BLaER1 treated with 17β-estradiol and CSF1 and Interleukin-3, amounts not matched to agents 10 nM and 100 nM (cell line): ENCODE results near the gene GREM2.
A peak's percentile ranks its signal among the peaks of the same experiment; 100 is the strongest.

Experiments
- H3K27ac ChIP-seq, 11 experiments: shearing (Covaris generic); formaldehyde crosslinking; 2 replicates each; pipeline ENCODE4 v1.8.1; 2022
- H3K27me3 ChIP-seq, 11 experiments: shearing (Covaris generic); formaldehyde crosslinking; 2 replicates each; pipeline ENCODE4 v1.8.1; 2022
- H3K36me3 ChIP-seq, 11 experiments: shearing (Covaris generic); formaldehyde crosslinking; 2 replicates each; pipeline ENCODE4 v1.8.1; 2022
- H3K4me1 ChIP-seq, 10 experiments: shearing (Covaris generic); formaldehyde crosslinking; 2 replicates each; pipeline ENCODE4 v1.8.1; 2022
- H3K4me2 ChIP-seq, 11 experiments: shearing (Covaris generic); formaldehyde crosslinking; 2 replicates each; pipeline ENCODE4 v1.8.1; 2022
- H3K4me3 ChIP-seq, 10 experiments: shearing (Covaris generic); formaldehyde crosslinking; 2 replicates each; pipeline ENCODE4 v1.8.1; 2022
- H3K9ac ChIP-seq, 11 experiments: shearing (Covaris generic); formaldehyde crosslinking; 2 replicates each; pipeline ENCODE4 v1.8.1; 2022
- H3K9me3 ChIP-seq, 11 experiments: shearing (Covaris generic); formaldehyde crosslinking; replicated peaks in 1 of 11; 2 replicates each; pipeline ENCODE4 v1.8.1; 2022
- H4K20me1 ChIP-seq, 11 experiments: shearing (Covaris generic); formaldehyde crosslinking; 2 replicates each; pipeline ENCODE4 v1.8.1; 2022
- Cebpa-rat ChIP-seq, 11 experiments: shearing (Covaris generic); IDR thresholded peaks; 2 replicates each; pipeline ENCODE4 v1.8.1; 2022

Gene GREM2

DNA sequence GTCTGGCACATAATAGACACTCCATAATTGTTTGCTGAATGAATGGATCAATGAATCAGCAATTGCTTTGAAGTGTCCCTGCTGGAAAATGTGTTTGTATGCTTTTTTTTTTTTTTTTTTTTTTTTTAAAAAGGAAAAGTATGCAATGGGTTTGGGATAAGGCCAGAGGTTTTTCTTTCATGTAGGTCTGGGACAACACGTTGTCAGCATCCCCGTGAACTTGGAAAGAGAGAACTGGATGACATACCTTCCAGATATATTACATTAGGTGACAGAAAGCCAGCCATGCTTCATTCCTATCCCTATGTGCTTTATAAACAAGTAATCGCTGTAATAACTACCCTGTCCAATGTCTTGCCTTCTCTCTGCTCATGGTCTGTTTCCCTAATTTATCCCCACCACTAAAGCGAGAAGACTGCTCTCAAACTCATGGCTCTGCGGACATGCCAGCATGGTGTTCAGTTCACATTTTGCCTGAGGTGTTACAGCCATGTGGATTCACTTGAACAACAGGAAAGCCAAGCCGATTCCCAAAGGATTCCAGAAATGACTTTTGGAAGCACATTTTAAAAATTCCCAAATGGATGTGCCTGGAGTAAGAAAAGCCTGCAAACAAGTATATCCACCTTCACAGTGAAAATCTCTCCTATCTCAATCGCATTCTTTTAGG is 34.8 kb upstream of the GREM2 start:
- Histone ChIP-seq H3K27ac (no peak overlapping the region), H3K27me3 (no peaks in the 10 kb centered on the region), H3K4me2 (no peak overlapping the region), H3K36me3 (no peaks in the 10 kb centered on the region), H4K20me1 (no peaks in the 10 kb centered on the region), H3K9ac (no peak overlapping the region), H3K9me3 (no peaks in the 10 kb centered on the region), H3K4me3 (no peak overlapping the region), H3K4me1 (no peaks in the 10 kb centered on the region)
- no peak for TF ChIP-seq Cebpa-rat (IDR thresholded peaks at IDR 0.05)

DNA sequence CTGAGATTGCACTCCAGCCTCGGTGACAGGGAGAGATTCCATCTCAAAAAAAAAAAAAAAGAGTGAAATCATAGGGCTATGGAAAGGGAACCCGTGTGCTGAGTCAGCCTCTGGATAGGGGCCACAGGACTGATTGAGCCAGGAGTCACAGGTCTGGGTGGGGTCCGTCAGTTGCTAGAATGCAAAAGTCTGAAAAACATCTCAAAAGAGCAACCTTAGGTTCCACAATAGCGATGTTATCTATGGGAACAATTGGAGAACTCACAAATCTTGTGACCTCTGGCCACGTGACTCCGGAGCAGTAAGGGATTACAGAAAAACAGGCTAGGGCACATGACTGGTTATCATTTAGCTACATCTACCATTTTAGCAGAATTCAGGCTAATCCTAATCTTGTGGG is 32.8 kb upstream of the GREM2 start:
- Histone ChIP-seq H3K4me3 (no peak overlapping the region), H3K27me3 (no peaks in the 10 kb centered on the region), H3K9ac (no peak overlapping the region), H3K9me3 (no peaks in the 10 kb centered on the region), H3K4me1 (no peaks in the 10 kb centered on the region), H3K36me3 (no peaks in the 10 kb centered on the region), H3K27ac (no peak overlapping the region), H4K20me1 (no peaks in the 10 kb centered on the region), H3K4me2 (no peak overlapping the region)
- TF ChIP-seq Cebpa-rat (IDR thresholded peaks at IDR 0.05) = no peak

DNA sequence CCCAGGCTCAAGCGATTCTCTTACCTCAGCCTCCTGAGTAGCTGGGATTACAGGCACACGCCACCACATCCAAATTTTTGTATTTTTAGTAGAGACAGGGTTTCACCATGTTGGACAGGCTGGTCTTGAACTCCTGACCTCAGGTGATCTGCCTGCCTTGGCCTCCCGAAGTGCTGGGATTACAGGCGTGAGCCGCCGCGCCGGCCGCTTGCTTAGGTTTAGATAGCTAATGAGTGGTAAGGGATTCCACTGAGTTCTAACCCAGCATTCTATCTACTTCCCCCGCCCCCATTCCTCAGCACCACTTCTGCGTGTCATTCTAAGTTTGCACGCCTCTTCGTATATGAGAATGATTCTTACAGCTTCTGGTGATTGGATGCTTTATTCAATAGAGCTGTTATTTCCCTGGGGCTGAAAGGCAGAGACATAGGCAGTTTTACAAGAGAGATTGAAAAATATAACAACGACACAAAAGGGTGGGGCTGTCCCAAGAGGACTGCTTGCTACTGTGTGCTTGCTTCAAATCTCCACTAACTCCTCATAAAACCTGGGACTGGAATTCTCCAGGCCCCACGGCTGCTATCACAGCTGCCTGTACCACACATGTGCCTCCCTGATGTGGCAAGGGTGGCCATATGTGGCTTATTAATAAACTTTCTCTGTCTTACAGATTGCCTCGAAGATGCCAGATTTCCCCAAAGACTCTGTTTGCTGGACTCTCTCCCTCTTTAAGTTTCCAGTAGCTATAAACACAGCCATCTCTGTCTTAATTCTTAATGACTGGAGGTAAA is 23.7 kb upstream of the GREM2 start:
- no peak for TF ChIP-seq Cebpa-rat (IDR thresholded peaks at IDR 0.05)
- H3K4me1 ChIP-seq = peaks cover 0 to 7% (median 0%) of the 10 kb centered on the region in 10 experiments; a peak in 1 of 20 replicates
- no peak overlapping the region for H3K4me2 ChIP-seq
- H3K9ac ChIP-seq = no peak overlapping the region
- H3K4me3 ChIP-seq = no peak overlapping the region
- H3K9me3 ChIP-seq = peaks cover 5 to 20% (median 13%) of the 10 kb centered on the region in 11 experiments; a peak in 14 of 22 replicates
- H3K27me3 ChIP-seq = no peaks in the 10 kb centered on the region
- H3K36me3 ChIP-seq = no peaks in the 10 kb centered on the region
- H3K27ac ChIP-seq = no peak overlapping the region
- H4K20me1 ChIP-seq = no peaks in the 10 kb centered on the region

DNA sequence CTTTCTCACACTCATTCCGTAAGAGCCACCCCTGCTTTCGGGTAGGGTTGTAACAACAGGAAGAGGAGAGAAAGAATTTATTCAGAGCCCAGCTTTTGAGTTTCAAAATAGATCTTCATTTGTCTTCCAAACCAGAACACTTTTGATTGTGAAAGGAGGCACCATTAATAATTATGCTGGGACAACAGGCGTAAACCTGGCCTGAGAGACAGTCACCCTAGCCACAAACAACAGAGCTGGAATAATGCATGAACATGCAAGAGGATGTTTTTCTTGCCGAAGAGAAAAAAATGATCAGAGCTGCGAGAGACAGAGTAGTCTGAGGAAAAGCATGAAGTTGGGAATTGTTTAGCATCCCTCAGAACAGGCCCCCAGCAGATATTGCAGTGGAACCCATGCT is 18.5 kb upstream of the GREM2 start:
- no peaks in the 10 kb centered on the region for H4K20me1 ChIP-seq
- no peak overlapping the region for H3K9ac ChIP-seq
- H3K4me3 ChIP-seq = no peak overlapping the region
- H3K4me2 ChIP-seq = no peak overlapping the region
- no peaks in the 10 kb centered on the region for H3K36me3 ChIP-seq
- peaks cover 0 to 7% (median 0%) of the 10 kb centered on the region in 10 experiments; a peak in 1 of 20 replicates for H3K4me1 ChIP-seq
- no peak for TF ChIP-seq Cebpa-rat (IDR thresholded peaks at IDR 0.05)
- H3K27ac ChIP-seq = no peak overlapping the region
- no peaks in the 10 kb centered on the region for H3K27me3 ChIP-seq
- H3K9me3 ChIP-seq = 0 out of 22 replicates have a peak, but pooled peaks cover 0 to 2% (median 0%) of the 10 kb centered on the region in 11 experiments

DNA sequence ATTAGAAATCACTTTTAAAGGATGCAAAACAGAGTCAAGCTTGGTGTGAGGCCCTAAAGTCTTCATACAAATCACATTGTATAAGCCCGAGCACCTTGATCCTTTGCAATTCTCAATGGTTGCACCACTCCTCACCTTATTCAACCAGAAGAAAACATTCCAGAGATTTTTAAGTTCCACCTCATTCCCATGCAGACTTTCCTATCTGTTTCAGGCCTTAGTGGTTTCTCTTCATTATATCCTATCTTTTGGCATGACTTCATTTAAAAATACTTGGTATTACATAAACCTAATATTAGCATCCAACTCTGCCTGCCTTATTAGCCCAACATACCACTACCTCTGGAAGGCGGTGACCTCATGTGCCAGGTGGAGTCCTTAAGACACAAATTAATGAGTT is 9.3 kb upstream of the GREM2 start:
- Histone ChIP-seq H3K27me3 (no peaks in the 10 kb centered on the region; a peak in 1 of 22 replicates), H3K4me1 (peaks cover 0 to 10% (median 6%) of the 10 kb centered on the region in 10 experiments; a peak in 6 of 20 replicates), H3K27ac (no peak overlapping the region), H3K4me2 (no peak overlapping the region), H3K9ac (no peak overlapping the region), H4K20me1 (no peaks in the 10 kb centered on the region), H3K9me3 (peaks cover 0 to 5% (median 0%) of the 10 kb centered on the region in 11 experiments; a peak in 1 of 22 replicates), H3K4me3 (no peak overlapping the region), H3K36me3 (no peaks in the 10 kb centered on the region)
- no peak for TF ChIP-seq Cebpa-rat (IDR thresholded peaks at IDR 0.05)

DNA sequence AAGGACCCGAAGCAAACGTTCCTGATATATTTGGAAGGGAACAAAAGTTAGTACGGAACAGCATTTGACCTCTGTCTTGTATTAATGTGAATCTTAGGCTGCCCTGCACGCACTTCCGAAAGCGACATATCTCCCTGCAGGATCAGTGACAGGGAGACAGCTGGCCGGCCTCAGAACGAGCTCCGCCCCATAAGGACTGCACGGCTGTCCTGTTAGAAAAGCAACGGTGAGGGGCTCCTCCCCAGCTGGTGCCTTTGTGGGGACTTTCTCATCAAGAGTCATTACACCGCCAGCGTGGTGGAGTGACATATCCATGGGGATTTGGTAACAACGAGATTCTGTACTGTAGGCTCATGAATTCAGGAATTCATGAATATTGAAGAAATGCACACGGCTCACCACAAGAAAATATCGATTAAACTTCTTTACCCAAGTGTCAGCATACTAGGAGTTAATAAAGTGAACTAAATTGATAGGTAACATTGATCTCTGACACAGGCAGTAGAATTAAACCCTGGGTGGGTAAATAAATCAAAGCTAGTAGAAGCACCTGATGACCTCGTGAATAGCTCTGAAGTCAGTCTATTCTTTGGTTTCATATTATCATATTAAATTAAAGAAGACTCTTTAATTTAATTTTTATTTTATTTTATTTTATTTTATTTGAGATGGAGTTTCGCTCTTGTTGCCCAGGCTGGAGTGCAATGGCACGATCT is 8.1 kb upstream of the GREM2 start:
- Histone ChIP-seq H3K36me3 (no peaks in the 10 kb centered on the region), H3K4me1 (peaks cover 0 to 10% (median 6%) of the 10 kb centered on the region in 10 experiments; a peak in 6 of 20 replicates), H3K27me3 (no peaks in the 10 kb centered on the region; a peak in 1 of 22 replicates), H3K4me3 (no peak overlapping the region), H3K4me2 (no peak overlapping the region), H3K27ac (no peak overlapping the region), H4K20me1 (no peaks in the 10 kb centered on the region), H3K9me3 (peaks cover 0 to 5% (median 0%) of the 10 kb centered on the region in 11 experiments; a peak in 1 of 22 replicates), H3K9ac (no peak overlapping the region)
- TF ChIP-seq Cebpa-rat (IDR thresholded peaks at IDR 0.05) = no peak

DNA sequence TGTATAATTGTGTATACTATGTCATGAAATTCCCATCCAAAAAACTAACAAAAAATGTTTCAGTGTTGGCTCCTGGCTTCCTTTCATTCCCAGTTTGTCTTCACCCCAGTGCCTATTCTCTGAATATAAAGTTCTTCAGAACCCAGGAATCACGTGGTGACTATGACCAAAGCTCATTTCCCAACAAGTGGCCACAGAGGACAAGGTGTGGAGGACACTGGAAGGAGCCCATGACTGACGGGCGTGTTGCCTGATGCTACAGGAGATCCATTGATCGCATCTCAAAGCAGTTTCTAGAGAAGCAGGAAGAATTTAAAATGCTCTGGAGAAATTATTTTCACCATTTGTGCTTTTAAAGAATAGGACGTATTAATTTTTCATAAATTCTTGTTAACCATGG is 7.4 kb upstream of the GREM2 start:
- H3K36me3 ChIP-seq = no peaks in the 10 kb centered on the region
- H3K9me3 ChIP-seq = peaks cover 0 to 5% (median 0%) of the 10 kb centered on the region in 11 experiments; a peak in 1 of 22 replicates
- no peak overlapping the region for H3K4me2 ChIP-seq
- peaks cover under 1 to 10% (median 6%) of the 10 kb centered on the region in 10 experiments; a peak in 10 of 20 replicates for H3K4me1 ChIP-seq
- no peak for TF ChIP-seq Cebpa-rat (IDR thresholded peaks at IDR 0.05)
- H3K9ac ChIP-seq = no peak overlapping the region
- no peak overlapping the region for H3K27ac ChIP-seq
- peaks cover 0 to under 1% (median 0%) of the 10 kb centered on the region in 11 experiments; a peak in 1 of 22 replicates for H3K27me3 ChIP-seq
- no peak overlapping the region for H3K4me3 ChIP-seq
- no peaks in the 10 kb centered on the region for H4K20me1 ChIP-seq

DNA sequence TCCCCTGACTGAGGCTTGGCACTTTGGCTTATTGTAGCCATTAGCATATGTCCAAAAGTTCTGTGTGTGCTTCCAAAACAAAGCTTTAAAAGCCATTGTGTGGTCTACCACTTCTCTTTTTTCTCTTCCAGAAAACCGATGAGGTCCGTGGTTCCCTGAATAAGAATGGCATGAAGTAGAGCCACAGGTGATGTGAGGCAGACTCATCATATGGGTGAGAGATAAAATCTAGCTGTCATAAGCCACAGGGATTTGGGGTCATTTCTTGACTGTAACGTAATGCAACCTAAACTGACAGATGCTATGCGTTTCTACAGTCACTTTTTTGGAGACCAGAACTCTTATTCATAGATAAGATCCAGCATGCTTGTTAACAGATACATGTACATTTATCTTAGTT is 7.0 kb upstream of the GREM2 start:
- Histone ChIP-seq H4K20me1 (no peaks in the 10 kb centered on the region), H3K9ac (no peak overlapping the region), H3K27me3 (peaks cover 0 to 4% (median 0%) of the 10 kb centered on the region in 11 experiments; a peak in 1 of 22 replicates), H3K27ac (no peak overlapping the region), H3K36me3 (no peaks in the 10 kb centered on the region), H3K4me2 (peak overlapping the region in 2 of 11 experiments; percentile 3 to 20; a peak in 1 of 22 replicates), H3K4me3 (no peak overlapping the region), H3K4me1 (peaks cover 5 to 11% (median 8%) of the 10 kb centered on the region in 10 experiments; a peak in 18 of 20 replicates), H3K9me3 (peaks cover 0 to 5% (median 0%) of the 10 kb centered on the region in 11 experiments; a peak in 1 of 22 replicates)
- TF ChIP-seq Cebpa-rat (IDR thresholded peaks at IDR 0.05) = no peak

DNA sequence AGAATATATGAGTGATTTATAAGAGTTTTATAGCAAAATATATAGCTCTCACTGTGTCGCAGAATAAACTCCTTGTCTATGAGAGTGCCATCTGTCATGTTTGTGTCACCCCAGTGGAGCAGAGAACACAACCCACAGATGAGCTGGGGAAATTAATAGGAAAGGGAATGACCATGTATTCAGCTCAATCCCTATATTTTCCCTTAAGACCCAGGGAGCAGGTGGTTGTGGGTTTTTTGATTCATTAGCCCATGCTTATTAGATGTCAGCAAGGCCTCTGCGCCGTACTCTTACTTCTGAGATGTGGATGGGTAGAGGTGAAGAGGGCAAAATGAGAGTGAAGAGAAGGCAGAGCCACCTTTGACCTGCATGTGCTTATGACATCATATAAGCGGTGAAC is 4.1 kb upstream of the GREM2 start:
- Histone ChIP-seq H3K9ac (no peak overlapping the region), H3K4me2 (no peak overlapping the region), H3K27ac (no peak overlapping the region), H4K20me1 (no peaks in the 10 kb centered on the region), H3K4me3 (no peak overlapping the region), H3K9me3 (no peaks in the 10 kb centered on the region), H3K27me3 (peaks cover 4 to 24% (median 10%) of the 10 kb centered on the region in 11 experiments; a peak in 20 of 22 replicates), H3K4me1 (peaks cover 27 to 40% (median 35%) of the 10 kb centered on the region in 10 experiments), H3K36me3 (no peaks in the 10 kb centered on the region)
- TF ChIP-seq Cebpa-rat (IDR thresholded peaks at IDR 0.05) = no peak
